ENCODE measurements around the gene SNORC.

SNORC gene

DNA sequence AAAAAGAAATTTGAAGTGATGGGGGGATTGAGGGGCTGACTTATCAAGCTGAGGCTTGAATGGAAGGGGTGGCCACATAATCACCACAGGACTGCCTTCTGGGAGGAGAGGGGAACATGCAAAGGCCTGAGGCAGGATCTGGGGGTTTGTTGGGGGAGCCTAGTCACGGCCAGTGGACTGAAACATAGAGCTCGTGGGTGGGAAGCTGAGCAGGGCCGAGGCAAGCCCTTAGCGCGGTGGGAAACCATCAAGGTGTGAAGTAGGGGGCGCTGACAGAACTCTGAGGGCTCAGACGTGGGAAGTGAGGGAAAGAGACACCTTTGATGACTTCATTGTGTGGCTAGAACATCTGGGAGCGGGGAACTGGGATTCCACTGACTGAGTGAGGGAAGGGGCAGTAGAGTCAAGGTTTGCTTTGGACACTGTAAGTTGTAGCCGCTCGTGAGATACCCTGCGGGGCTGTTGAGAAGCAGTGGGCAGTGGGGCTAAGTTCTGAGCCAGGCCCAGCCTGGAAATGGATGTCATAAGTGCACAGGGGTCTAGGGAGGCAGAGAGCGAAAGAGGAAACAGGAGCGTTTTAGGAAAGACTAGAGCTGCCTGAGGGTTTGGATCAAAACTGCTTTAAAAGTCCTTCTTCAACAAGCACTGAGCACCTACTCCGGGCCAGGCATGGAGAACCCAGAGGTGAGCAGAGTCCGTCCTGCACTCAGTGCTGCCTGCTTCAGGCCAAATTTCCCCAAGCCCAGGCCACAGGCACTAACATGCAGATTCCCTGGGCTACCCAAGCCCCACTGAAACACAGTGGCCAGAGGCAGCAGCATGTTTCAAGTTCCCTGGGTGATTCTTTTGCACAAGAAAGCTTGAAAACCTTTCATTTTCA lies 686 bp upstream of the SNORC start:
- FAIRE-seq: no peak

- FAIRE-seq: no peak
Measured at GRCh38 chr2:232870766-232871371, 805 bp downstream of the SNORC start.

- FAIRE-seq: no peak
Measured at GRCh38 chr2:232871418-232871834, 1.4 kb downstream of the SNORC start.

- no peak for FAIRE-seq
Measured at GRCh38 chr2:232871835-232872736, 2.0 kb downstream of the SNORC start.

DNA sequence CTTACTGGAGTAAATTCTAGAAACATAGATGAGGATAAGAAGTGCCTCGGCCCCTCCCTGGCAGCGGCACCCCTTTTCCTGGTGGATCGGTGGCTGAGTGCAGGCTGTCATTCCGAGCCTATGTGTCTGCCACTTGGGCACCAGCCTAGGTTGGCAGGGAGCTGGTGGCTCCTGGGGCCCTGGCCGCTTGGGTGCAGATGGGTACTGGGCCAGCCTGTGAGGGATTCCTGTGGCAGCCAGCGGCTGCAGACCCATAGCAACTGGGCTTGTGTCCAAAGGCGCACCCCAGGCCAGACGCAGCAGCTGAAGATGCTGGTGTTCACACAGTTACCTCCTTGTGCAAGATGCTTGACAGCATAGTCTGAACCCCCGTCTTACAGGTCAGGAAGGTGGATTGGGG lies 2.8 kb downstream of the SNORC start:
- FAIRE-seq: no peak

GRCh38 chr2:232873292-232873908 lies 3.3 kb downstream of the SNORC start:
- FAIRE-seq: no peak

DNA sequence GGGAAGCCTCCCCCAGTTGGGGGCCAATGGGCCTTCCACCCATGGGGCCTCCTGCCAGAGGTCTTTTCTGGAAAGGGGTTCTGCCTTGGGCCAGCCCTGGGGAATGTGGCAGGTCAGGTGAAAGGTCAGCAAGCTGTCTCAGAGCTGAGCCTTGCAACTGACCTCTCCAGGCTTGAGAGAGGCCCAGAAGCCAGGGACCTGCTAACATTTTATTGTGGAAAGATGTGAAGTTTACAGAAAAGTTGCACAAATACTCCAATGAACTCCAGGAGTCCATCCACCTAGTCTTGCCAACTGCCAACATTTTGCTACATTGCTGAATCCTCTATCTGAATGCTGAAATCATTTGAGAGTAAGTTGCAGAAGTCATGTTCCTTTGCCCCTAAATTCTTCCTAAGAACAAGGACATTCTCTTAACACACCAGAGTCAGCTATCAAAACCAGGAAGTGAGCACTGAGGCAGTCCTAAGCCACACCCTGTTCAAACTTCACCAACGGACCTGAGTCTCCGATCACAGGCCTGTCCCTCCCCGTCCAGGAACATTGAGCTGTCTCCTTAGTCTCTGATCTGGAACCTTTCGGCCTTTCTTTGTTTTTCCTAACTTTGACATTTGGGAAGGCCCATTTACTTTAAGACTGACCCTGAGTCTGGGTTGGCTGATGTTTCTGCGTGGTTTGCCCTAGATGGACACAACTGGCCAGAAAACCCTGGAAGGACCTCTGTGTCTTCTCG lies 4.0 kb downstream of the SNORC start:
- FAIRE-seq: no peak

- FAIRE-seq: no peak
Measured at GRCh38 chr2:232874677-232875223, 4.7 kb downstream of the SNORC start.

GRCh38 chr2:232875256-232876121 lies 5.4 kb downstream of the SNORC start:
- no peak for FAIRE-seq

DNA sequence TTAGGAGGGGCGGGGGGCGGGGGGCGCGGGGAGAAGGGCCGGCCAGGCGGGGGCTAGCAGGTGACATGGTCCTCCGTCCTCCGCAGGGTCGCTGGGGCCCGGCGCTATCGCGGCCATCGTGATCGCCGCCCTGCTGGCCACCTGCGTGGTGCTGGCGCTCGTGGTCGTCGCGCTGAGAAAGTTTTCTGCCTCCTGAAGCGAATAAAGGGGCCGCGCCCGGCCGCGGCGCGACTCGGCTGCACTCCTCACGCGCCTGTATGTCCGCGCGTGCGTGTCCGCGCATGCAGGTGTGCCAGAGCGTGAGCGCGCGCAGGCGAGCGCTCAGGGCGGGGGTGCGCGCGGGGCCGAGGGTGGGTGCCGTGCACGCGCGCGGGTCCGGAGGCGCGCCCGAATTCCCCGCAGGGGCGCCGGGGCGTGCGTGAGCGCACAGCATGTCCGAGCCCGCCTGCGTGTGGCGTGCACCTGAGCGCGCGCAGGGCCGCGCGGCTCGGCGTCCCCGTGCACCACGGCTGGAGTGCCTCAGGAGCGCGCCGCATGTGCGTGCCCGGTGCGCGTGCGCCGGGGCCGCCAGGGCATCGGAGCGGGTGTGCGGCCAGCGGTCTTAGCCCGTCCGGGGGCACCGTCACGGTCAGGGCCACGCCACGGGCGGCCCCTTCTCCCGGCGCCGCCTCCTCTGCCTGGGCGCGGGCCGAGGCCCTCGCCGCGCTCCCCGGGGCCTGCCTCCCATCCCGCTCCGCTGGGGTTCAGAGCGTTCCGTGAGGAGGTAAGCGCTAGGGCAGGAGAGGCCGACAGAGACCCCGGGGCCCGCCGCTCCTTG lies 6.3 kb downstream of the SNORC start:
- no peak for FAIRE-seq

DNA sequence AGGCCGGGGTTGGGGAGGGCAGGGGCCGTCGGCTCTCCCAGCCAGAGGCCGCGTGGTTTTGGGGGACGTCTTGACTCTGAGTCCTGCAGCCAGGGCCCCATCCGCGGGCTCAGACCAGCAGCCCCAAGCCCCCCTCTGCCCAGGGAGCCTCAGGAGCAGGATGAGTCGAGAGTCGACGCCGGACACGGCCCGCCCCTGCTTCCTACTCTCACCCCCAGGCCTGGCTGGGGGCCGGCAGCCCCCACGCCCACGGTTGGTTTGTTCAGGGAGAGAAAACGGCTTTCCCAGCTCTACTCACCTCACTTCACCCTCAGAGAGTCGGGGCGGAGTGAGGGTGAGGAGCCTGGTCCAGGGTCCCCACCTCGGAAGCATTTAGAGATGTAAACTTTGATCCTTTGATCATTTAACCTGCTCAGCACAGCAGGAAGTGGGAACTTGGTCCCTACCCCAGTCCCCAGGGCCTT lies 6.9 kb downstream of the SNORC start:
- FAIRE-seq: no peak

DNA sequence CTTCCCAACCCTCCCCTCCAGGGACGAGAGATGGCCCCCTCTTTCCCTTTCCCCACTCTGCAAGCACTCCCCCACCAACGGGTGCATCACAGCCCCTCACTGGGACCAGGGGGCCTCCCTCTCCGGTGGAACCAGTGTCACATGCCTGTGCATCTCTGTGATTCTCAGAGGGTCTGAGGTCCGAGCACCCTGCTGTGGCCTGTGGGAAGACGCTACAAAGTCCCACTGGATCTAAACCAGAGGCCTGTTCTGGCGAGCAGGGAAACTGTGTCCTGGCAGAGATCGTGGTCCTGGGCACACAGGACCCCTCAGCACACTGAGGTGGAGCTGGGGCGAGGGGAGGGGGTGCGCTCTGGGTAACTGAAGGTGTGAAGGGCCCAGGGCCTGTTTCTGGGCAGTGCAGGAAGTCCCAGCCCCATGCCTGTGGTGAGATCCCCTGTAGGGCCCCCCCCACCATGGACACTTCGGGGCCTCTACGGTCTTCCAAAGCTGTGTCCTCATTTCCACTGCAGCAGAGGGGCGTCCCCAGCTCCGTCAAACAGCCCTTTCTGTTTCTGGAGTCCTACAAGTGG lies 8.0 kb downstream of the SNORC start:
- no peak for FAIRE-seq

GRCh38 chr2:232878855-232879617 lies 9.0 kb downstream of the SNORC start:
- FAIRE-seq: no peak

- FAIRE-seq: no peak
Measured at GRCh38 chr2:232879618-232880494, 9.8 kb downstream of the SNORC start.

DNA sequence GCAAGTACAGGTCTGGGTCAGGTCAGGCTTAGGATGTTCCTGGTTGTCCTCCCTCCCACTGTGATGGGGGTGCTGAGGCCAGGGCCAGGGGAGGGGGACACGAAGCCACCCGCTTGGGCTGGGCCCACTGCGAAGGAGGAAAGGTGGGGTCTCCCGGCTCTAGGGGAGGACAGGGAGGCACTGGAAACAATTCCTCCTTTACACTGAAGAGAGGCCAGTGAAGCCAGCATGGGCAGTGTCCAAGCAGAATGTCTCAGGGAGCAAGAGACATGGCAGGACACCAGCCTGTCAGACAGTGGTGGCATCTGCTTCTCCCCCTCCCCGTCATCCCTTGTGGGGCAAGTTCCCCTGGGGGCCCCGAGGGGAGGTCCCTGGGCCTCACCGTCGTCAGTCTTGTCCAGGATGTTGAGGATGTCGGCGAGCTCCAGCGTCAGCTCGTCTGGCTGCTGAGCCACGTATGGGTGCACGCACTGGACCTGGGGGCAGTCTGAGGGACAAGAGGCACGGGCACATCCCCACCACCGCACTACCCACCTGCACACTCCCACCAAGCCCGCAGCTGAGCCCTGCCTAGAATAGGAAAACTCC lies 10.8 kb downstream of the SNORC start:
- FAIRE-seq: no peak

GRCh38 chr2:232882085-232882484 lies 12.0 kb downstream of the SNORC start:
- no peak for FAIRE-seq

GRCh38 chr2:232882505-232883115 lies 12.5 kb downstream of the SNORC start:
- no peak for FAIRE-seq
